ENCODE measurements around the gene TMX4. TPM values are rescaled to one million over a fixed set of nuclear protein-coding genes. Genes with fewer than 3 reads are reported as not detected.
"Not testable (repeated sequence)": the region's sequence is repeated elsewhere in the genome, so short reads cannot be mapped to it uniquely, and the experiment has no call there.

Gene TMX4
- polyA plus RNA-seq, 2 donors: 3.6 to 5.5 TPM

DNA sequence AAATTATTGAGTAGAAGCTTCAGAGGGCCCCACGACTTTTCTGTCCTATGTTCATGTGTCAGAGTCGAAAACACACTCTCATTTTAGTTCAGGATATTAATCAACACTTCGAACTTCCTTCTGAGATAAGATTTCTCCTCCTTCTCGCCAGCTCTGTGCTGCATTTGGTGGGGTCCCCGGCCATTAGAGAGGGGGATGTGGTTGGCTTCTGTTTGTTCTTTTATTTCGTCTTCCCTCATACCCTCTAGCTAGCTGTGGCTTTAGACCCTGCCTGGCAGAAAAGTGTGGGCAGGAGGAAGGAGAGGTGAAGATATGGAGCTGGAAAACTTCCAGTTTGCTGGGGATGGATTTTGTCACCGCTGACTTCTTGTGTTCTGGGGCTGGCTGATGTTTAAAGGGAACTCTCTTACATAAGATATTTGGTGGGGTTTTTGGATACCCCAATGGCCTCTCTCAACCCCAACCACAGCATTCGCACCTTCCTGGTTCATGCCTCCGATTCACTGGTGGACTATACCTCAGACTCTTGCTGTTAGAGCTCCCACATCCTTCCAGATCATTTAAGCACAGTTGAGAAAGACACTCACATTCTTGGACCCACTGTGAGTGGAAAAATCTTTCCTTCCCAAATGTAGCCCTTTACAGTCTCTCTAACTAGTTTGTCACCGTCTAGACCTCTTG is 30.7 kb upstream of the TMX4 start:
- Histone ChIP-seq H3K9me3 (ENCODE audit: control insufficient read depth in 2 of 2, insufficient read depth in 1 of 2, low read depth in 1 of 2, low read length in 1 of 2) (peaks cover 0 to 2% of the 10 kb centered on the region in 2 donors), H3K4me3 (ENCODE audit: low read depth in 1 of 2, low read length in 2 of 2) (no peak overlapping the region), H3K27me3 (ENCODE audit: control insufficient read depth in 1 of 2, insufficient read depth in 2 of 2, low read length in 2 of 2) (no peaks in the 10 kb centered on the region), H3K36me3 (ENCODE audit: control insufficient read depth in 2 of 2, insufficient read depth in 2 of 2, low read length in 1 of 2) (no peaks in the 10 kb centered on the region), H3K27ac (ENCODE audit: low read depth in 2 of 2, low read length in 1 of 2) (no peak overlapping the region), H3K4me1 (ENCODE audit: control insufficient read depth in 2 of 2, insufficient read depth in 2 of 2, low read length in 1 of 2) (no peaks in the 10 kb centered on the region)
- WGBS, 2 donors: 62 to 65% methylated on average over 10 of the region's 10 CpGs

DNA sequence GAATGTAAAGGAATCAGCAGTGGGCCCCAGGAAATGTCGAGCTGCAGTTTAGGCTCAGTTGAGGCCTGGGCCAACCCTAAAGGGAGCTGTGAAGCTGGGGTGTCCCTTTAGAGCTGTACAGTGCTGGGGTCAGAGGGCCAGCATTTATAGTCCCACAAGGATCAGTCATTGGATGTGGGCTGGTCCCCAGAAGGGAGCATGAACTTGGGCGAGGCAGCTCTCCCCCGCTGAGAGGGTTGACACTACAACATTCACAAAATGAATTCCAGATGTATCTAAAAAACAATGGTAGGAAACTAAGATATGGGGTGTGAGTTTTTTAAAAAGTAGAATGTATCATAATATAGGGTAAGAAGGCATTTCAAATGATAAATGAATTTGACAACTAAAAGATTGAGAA is 29.7 kb upstream of the TMX4 start:
- no peak overlapping the region for H3K4me3 ChIP-seq (ENCODE audit: low read depth in 1 of 2, low read length in 2 of 2)
- H3K27me3 ChIP-seq (ENCODE audit: control insufficient read depth in 1 of 2, insufficient read depth in 2 of 2, low read length in 2 of 2): no peaks in the 10 kb centered on the region
- peaks cover 0 to 2% of the 10 kb centered on the region in 2 donors for H3K9me3 ChIP-seq (ENCODE audit: control insufficient read depth in 2 of 2, insufficient read depth in 1 of 2, low read depth in 1 of 2, low read length in 1 of 2)
- no peak overlapping the region for H3K27ac ChIP-seq (ENCODE audit: low read depth in 2 of 2, low read length in 1 of 2)
- no peaks in the 10 kb centered on the region for H3K36me3 ChIP-seq (ENCODE audit: control insufficient read depth in 2 of 2, insufficient read depth in 2 of 2, low read length in 1 of 2)
- WGBS, 2 donors: 91% methylated on average over 3 of the region's 3 CpGs
- no peaks in the 10 kb centered on the region for H3K4me1 ChIP-seq (ENCODE audit: control insufficient read depth in 2 of 2, insufficient read depth in 2 of 2, low read length in 1 of 2)

DNA sequence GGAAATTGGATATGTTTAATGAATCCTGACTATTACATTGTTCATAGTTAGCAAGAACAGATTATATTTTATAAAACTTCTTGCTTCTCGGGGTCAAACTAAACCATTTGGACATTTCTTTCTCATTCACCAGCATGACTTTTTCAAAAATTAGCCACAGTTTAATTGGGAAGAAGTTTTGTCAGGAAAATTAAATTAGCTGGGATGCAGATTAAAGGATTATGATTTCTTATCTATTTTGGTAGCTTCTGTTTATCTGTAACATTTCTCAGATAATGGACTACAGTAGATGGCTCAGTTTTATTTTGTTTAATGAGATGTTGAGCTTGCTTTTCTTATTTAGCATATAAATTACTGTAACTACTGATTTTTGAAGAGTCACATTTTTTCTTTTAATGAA is 26.4 kb upstream of the TMX4 start:
- Histone ChIP-seq H3K27ac (ENCODE audit: low read depth in 2 of 2, low read length in 1 of 2) (no peak overlapping the region), H3K9me3 (ENCODE audit: control insufficient read depth in 2 of 2, insufficient read depth in 1 of 2, low read depth in 1 of 2, low read length in 1 of 2) (no peaks in the 10 kb centered on the region), H3K36me3 (ENCODE audit: control insufficient read depth in 2 of 2, insufficient read depth in 2 of 2, low read length in 1 of 2) (no peaks in the 10 kb centered on the region), H3K27me3 (ENCODE audit: control insufficient read depth in 1 of 2, insufficient read depth in 2 of 2, low read length in 2 of 2) (no peaks in the 10 kb centered on the region), H3K4me3 (ENCODE audit: low read depth in 1 of 2, low read length in 2 of 2) (no peak overlapping the region), H3K4me1 (ENCODE audit: control insufficient read depth in 2 of 2, insufficient read depth in 2 of 2, low read length in 1 of 2) (no peaks in the 10 kb centered on the region)
- 83 to 87% methylated on average over 1 of the region's 1 CpG for WGBS, 2 donors

DNA sequence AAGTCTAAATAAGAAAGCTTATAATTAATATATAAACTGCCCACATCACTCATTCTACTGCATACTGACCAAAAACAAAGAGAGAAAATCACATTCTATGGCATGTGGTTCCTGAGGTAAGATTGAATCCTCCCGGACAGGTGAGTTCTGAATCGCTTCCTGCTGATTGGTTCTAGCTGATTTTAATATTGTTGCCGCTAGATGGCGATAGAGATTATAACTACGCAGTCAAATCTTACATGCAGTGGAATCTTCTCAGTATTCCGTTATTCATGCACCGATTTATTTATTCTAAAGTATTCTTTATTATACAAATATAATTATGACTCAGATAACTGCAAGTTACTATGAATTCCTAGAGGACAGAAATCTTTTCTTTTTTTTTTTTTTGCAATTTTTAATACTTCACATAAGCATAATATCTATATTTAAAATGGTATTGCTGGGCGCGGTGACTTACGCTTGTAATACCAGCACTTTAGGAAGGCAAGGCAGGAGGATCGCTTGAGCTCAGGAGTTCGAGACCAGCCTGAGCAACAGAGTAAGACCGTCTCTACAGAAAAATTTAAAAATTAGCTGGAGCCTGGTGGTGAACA is 24.2 kb upstream of the TMX4 start:
- H3K27ac ChIP-seq (ENCODE audit: low read depth in 2 of 2, low read length in 1 of 2): no peak overlapping the region
- no peak overlapping the region for H3K4me3 ChIP-seq (ENCODE audit: low read depth in 1 of 2, low read length in 2 of 2)
- no peaks in the 10 kb centered on the region for H3K27me3 ChIP-seq (ENCODE audit: control insufficient read depth in 1 of 2, insufficient read depth in 2 of 2, low read length in 2 of 2)
- WGBS, 2 donors: 31 to 32% methylated on average over 13 of the region's 13 CpGs
- H3K36me3 ChIP-seq (ENCODE audit: control insufficient read depth in 2 of 2, insufficient read depth in 2 of 2, low read length in 1 of 2): no peaks in the 10 kb centered on the region
- no peaks in the 10 kb centered on the region for H3K9me3 ChIP-seq (ENCODE audit: control insufficient read depth in 2 of 2, insufficient read depth in 1 of 2, low read depth in 1 of 2, low read length in 1 of 2)
- H3K4me1 ChIP-seq (ENCODE audit: control insufficient read depth in 2 of 2, insufficient read depth in 2 of 2, low read length in 1 of 2): no peaks in the 10 kb centered on the region

DNA sequence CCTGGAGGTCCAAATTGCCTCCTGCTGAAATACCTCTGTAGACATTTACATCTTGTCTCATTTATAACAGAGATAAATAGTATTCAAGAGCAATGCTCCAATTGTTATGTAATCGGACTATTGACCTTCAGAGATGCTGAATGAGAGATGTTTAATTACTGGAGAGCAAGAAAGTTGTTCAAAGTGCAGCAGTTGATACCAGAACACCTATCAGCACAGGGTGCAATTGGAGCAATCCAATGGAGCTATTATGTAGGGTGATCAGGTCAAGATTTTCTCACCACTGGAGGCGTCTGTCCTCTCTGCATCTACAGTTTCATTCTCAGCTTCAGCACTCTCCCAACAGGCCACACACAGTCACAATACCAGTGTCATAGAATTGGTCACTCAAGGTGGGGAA is 19.5 kb upstream of the TMX4 start:
- 74 to 85% methylated on average over 2 of the region's 2 CpGs for WGBS, 2 donors
- H3K27ac ChIP-seq (ENCODE audit: low read depth in 2 of 2, low read length in 1 of 2): no peak overlapping the region
- H3K4me1 ChIP-seq (ENCODE audit: control insufficient read depth in 2 of 2, insufficient read depth in 2 of 2, low read length in 1 of 2): no peaks in the 10 kb centered on the region
- H3K4me3 ChIP-seq (ENCODE audit: low read depth in 1 of 2, low read length in 2 of 2): no peak overlapping the region
- H3K27me3 ChIP-seq (ENCODE audit: control insufficient read depth in 1 of 2, insufficient read depth in 2 of 2, low read length in 2 of 2): no peaks in the 10 kb centered on the region
- no peaks in the 10 kb centered on the region for H3K9me3 ChIP-seq (ENCODE audit: control insufficient read depth in 2 of 2, insufficient read depth in 1 of 2, low read depth in 1 of 2, low read length in 1 of 2)
- no peaks in the 10 kb centered on the region for H3K36me3 ChIP-seq (ENCODE audit: control insufficient read depth in 2 of 2, insufficient read depth in 2 of 2, low read length in 1 of 2)

DNA sequence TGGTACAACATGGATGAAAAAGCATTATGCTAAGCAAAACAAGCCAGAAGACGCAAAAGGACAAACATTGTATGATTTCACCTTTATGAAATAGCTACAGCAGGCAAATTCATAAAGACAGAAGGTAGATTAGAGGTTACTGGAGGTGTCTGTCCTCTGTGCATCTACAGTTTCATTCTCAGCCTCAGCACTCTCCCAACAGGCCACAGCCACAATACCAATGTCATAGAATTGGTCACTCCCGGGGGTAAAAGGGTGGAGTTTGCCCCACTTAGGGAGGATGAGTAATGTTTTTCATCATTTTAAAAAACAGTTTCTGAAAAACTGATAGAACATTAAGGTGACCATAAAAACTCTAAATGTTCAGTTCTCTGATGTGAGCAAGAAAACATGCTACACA is 17.2 kb upstream of the TMX4 start:
- H3K4me1 ChIP-seq (ENCODE audit: control insufficient read depth in 2 of 2, insufficient read depth in 2 of 2, low read length in 1 of 2): no peaks in the 10 kb centered on the region
- H3K4me3 ChIP-seq (ENCODE audit: low read depth in 1 of 2, low read length in 2 of 2): no peak overlapping the region
- no peaks in the 10 kb centered on the region for H3K36me3 ChIP-seq (ENCODE audit: control insufficient read depth in 2 of 2, insufficient read depth in 2 of 2, low read length in 1 of 2)
- 88 to 89% methylated on average over 2 of the region's 2 CpGs for WGBS, 2 donors
- H3K27ac ChIP-seq (ENCODE audit: low read depth in 2 of 2, low read length in 1 of 2): no peak overlapping the region
- no peaks in the 10 kb centered on the region for H3K27me3 ChIP-seq (ENCODE audit: control insufficient read depth in 1 of 2, insufficient read depth in 2 of 2, low read length in 2 of 2)
- no peaks in the 10 kb centered on the region for H3K9me3 ChIP-seq (ENCODE audit: control insufficient read depth in 2 of 2, insufficient read depth in 1 of 2, low read depth in 1 of 2, low read length in 1 of 2)

DNA sequence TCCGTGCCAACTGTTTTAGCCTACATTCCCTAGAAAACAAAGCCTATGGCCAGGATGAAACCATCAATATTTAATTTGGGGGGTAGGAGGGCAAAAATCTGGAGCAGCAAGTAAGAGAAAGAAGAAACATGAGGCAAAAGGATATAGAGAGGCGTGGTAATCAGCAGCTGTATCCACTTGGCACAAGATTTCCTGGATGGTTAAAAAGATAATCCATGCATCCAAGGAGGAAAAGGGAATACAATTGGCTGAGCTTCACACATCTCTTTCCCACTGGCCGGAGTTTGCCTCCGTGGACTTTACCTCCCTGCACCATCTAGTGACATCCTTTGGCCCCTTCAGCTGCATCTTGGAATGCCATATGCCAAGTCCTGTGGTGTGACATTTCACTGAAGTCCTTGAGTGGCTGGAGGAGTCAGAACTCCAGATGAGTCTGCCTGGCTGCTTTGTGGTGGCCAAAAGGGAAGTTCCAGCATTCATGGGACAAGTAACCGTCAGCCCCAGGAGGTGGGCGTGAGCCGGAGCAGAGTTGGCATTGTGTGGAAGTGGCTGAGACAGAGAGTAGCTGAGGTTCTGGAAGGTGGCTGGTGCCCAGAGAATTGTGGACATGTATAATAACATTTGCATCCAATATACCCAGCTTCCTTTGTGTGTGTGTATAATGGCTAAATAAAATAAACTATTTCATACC is 13.7 kb upstream of the TMX4 start:
- H3K4me3 ChIP-seq (ENCODE audit: low read depth in 1 of 2, low read length in 2 of 2): no peak overlapping the region
- no peaks in the 10 kb centered on the region for H3K27me3 ChIP-seq (ENCODE audit: control insufficient read depth in 1 of 2, insufficient read depth in 2 of 2, low read length in 2 of 2)
- no peak overlapping the region for H3K27ac ChIP-seq (ENCODE audit: low read depth in 2 of 2, low read length in 1 of 2)
- 85 to 90% methylated on average over 7 of the region's 7 CpGs for WGBS, 2 donors
- no peaks in the 10 kb centered on the region for H3K4me1 ChIP-seq (ENCODE audit: control insufficient read depth in 2 of 2, insufficient read depth in 2 of 2, low read length in 1 of 2)
- no peaks in the 10 kb centered on the region for H3K36me3 ChIP-seq (ENCODE audit: control insufficient read depth in 2 of 2, insufficient read depth in 2 of 2, low read length in 1 of 2)
- H3K9me3 ChIP-seq (ENCODE audit: control insufficient read depth in 2 of 2, insufficient read depth in 1 of 2, low read depth in 1 of 2, low read length in 1 of 2): no peaks in the 10 kb centered on the region

DNA sequence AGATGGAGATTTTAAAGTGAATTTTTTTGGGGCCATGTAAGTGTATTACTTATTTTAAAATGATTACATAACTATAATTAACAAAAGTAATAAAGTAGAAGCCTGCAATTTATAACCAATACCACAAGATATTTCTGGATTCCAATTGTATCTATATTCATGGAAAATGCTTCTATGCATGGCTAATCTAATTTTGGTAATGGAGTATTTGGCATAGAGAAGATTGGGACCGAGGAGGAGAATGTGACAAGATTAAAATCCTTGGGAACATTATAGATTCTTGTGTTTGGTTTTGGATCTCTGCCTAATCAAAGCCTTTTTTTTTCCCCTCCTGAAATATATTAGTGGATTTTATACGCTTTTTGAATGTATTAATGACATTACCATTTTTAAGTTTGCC is 12.9 kb upstream of the TMX4 start:
- H3K36me3 ChIP-seq (ENCODE audit: control insufficient read depth in 2 of 2, insufficient read depth in 2 of 2, low read length in 1 of 2): no peaks in the 10 kb centered on the region
- H3K4me3 ChIP-seq (ENCODE audit: low read depth in 1 of 2, low read length in 2 of 2): no peak overlapping the region
- H3K9me3 ChIP-seq (ENCODE audit: control insufficient read depth in 2 of 2, insufficient read depth in 1 of 2, low read depth in 1 of 2, low read length in 1 of 2): no peaks in the 10 kb centered on the region
- no peak overlapping the region for H3K27ac ChIP-seq (ENCODE audit: low read depth in 2 of 2, low read length in 1 of 2)
- no peaks in the 10 kb centered on the region for H3K4me1 ChIP-seq (ENCODE audit: control insufficient read depth in 2 of 2, insufficient read depth in 2 of 2, low read length in 1 of 2)
- WGBS, 2 donors: 73 to 89% methylated on average over 2 of the region's 2 CpGs
- H3K27me3 ChIP-seq (ENCODE audit: control insufficient read depth in 1 of 2, insufficient read depth in 2 of 2, low read length in 2 of 2): no peaks in the 10 kb centered on the region

DNA sequence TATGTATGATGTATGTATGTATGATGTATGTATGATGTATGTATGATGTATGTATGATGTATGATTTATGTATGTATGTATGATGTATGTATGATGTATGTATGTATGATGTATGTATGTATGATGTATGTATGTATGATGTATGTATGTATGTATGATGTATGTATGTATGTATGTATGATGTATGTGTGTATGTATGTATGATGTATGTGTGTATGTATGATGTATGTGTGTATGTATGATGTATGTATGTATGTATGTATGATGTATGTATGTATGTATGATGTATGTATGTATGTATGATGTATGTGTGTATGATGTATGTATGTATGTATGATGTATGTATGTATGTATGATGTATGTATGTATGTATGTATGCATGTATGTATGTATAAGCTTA is 12.0 kb upstream of the TMX4 start:
- H3K9me3 ChIP-seq (ENCODE audit: control insufficient read depth in 2 of 2, insufficient read depth in 1 of 2, low read depth in 1 of 2, low read length in 1 of 2); H3K27ac ChIP-seq (ENCODE audit: low read depth in 2 of 2, low read length in 1 of 2); H3K4me3 ChIP-seq (ENCODE audit: low read depth in 1 of 2, low read length in 2 of 2); H3K27me3 ChIP-seq (ENCODE audit: control insufficient read depth in 1 of 2, insufficient read depth in 2 of 2, low read length in 2 of 2); H3K4me1 ChIP-seq (ENCODE audit: control insufficient read depth in 2 of 2, insufficient read depth in 2 of 2, low read length in 1 of 2); H3K36me3 ChIP-seq (ENCODE audit: control insufficient read depth in 2 of 2, insufficient read depth in 2 of 2, low read length in 1 of 2): not testable (repeated sequence)
